ENCODE results near the gene PGAP6.

DNA sequence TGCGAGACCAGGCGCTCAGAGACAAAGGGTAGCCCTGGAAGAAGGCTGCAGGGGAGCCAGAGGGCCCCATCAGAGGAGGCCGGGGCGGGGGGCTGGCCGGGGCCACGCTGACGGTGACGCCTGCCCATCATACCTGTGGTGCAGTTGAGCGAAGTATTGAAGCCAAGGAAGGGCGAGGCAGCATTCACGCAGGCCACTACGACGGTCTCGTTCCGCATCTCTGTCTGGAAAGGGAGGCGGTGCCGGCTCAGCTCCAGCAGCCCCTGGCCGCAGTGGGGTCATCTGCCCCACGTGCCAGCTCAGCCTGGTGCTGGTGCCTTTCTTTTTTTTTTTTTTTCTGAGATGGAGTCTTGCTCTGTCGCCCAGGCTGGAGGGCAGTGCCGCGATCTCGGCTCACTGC is 6.6 kb downstream of the PGAP6 start:
- no peak for TF ChIP-seq POLR2A (IDR thresholded peaks at IDR 0.05)
- TF ChIP-seq, protein P1, sequence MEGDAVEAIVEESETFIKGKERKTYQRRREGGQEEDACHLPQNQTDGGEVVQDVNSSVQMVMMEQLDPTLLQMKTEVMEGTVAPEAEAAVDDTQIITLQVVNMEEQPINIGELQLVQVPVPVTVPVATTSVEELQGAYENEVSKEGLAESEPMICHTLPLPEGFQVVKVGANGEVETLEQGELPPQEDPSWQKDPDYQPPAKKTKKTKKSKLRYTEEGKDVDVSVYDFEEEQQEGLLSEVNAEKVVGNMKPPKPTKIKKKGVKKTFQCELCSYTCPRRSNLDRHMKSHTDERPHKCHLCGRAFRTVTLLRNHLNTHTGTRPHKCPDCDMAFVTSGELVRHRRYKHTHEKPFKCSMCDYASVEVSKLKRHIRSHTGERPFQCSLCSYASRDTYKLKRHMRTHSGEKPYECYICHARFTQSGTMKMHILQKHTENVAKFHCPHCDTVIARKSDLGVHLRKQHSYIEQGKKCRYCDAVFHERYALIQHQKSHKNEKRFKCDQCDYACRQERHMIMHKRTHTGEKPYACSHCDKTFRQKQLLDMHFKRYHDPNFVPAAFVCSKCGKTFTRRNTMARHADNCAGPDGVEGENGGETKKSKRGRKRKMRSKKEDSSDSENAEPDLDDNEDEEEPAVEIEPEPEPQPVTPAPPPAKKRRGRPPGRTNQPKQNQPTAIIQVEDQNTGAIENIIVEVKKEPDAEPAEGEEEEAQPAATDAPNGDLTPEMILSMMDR (IDR thresholded peaks at IDR 0.05): no peak

Measured in breast epithelium (tissue), 3 donors.